HepG2 (cell line): ENCODE measurements around the gene THAP2.

ENCODE experiments used
- RNF2 ChIP-seq: fragments of 450-650 bp; conservative IDR thresholded peaks from 2 replicates; pipeline ENCODE4 v1.6.1; 2016; ENCODE audit warnings: low read depth
- ZNF431 ChIP-seq: sonication (generic); formaldehyde crosslinking; IDR thresholded peaks from 2 replicates; pipeline ENCODE4 v1.9.0; 2022; ENCODE audit warnings: missing genetic modification reagents, low read depth, mild to moderate bottlenecking, borderline replicate concordance
- ZNF746 ChIP-seq: sonication (generic); formaldehyde crosslinking; IDR thresholded peaks from 2 replicates; pipeline ENCODE4 v1.8.0; 2022; ENCODE audit warnings: mild to moderate bottlenecking, missing genetic modification reagents
- TF ChIP-seq, protein P1 (sequence below): sonication (generic); formaldehyde crosslinking; IDR thresholded peaks from 2 replicates; pipeline ENCODE4 v1.5.0; 2020; ENCODE audit warnings: mild to moderate bottlenecking, missing genetic modification reagents, moderate library complexity
- TF ChIP-seq, protein P2 (sequence below): sonication (generic); formaldehyde crosslinking; IDR thresholded peaks from 2 replicates; pipeline ENCODE4 v1.5.1; 2020; ENCODE audit warnings: mild to moderate bottlenecking, missing genetic modification reagents, moderate library complexity

DNA sequence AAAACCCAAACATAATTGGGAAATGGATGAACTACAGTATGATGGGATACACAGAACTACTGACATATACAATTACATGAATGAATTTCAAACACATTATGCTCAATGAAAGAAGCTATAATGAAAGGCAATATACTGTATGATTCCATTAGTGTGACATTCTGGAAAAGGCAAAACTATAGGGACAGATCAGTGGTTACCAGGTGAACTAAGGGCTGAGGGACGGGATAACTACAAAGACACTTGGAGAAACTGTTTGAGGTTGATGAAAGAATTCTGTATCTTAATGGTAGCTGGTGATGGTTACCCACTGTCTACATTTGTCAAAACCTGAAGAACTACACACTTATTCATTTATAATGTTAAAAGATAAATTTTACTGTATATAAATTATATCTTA, 8.2 kb upstream of the THAP2 start:
- no peak for TF ChIP-seq RNF2
- TF ChIP-seq, protein P1, sequence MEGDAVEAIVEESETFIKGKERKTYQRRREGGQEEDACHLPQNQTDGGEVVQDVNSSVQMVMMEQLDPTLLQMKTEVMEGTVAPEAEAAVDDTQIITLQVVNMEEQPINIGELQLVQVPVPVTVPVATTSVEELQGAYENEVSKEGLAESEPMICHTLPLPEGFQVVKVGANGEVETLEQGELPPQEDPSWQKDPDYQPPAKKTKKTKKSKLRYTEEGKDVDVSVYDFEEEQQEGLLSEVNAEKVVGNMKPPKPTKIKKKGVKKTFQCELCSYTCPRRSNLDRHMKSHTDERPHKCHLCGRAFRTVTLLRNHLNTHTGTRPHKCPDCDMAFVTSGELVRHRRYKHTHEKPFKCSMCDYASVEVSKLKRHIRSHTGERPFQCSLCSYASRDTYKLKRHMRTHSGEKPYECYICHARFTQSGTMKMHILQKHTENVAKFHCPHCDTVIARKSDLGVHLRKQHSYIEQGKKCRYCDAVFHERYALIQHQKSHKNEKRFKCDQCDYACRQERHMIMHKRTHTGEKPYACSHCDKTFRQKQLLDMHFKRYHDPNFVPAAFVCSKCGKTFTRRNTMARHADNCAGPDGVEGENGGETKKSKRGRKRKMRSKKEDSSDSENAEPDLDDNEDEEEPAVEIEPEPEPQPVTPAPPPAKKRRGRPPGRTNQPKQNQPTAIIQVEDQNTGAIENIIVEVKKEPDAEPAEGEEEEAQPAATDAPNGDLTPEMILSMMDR (CRISPR knock-in tag): no peak
- TF ChIP-seq, protein P2, sequence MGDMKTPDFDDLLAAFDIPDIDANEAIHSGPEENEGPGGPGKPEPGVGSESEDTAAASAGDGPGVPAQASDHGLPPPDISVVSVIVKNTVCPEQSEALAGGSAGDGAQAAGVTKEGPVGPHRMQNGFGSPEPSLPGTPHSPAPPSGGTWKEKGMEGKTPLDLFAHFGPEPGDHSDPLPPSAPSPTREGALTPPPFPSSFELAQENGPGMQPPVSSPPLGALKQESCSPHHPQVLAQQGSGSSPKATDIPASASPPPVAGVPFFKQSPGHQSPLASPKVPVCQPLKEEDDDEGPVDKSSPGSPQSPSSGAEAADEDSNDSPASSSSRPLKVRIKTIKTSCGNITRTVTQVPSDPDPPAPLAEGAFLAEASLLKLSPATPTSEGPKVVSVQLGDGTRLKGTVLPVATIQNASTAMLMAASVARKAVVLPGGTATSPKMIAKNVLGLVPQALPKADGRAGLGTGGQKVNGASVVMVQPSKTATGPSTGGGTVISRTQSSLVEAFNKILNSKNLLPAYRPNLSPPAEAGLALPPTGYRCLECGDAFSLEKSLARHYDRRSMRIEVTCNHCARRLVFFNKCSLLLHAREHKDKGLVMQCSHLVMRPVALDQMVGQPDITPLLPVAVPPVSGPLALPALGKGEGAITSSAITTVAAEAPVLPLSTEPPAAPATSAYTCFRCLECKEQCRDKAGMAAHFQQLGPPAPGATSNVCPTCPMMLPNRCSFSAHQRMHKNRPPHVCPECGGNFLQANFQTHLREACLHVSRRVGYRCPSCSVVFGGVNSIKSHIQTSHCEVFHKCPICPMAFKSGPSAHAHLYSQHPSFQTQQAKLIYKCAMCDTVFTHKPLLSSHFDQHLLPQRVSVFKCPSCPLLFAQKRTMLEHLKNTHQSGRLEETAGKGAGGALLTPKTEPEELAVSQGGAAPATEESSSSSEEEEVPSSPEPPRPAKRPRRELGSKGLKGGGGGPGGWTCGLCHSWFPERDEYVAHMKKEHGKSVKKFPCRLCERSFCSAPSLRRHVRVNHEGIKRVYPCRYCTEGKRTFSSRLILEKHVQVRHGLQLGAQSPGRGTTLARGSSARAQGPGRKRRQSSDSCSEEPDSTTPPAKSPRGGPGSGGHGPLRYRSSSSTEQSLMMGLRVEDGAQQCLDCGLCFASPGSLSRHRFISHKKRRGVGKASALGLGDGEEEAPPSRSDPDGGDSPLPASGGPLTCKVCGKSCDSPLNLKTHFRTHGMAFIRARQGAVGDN (CRISPR knock-in tag): no peak
- no peak for TF ChIP-seq ZNF431 (CRISPR knock-in tag)
- TF ChIP-seq ZNF746 (CRISPR knock-in tag): no peak
